B cell (primary cell): ENCODE measurements around the gene SOHLH2.

Source experiments
- CTCF ChIP-seq: fragments of 200-600 bp; IDR thresholded peaks from one replicate; pipeline ENCODE4 v1.8.0; 2022; ENCODE audit warnings: antibody characterized with exemption, mild to moderate bottlenecking
- EZH2 ChIP-seq: IDR thresholded peaks from 2 replicates; pipeline ENCODE4 v1.6.1; 2012; ENCODE audit warnings: borderline replicate concordance, low read depth, mild to moderate bottlenecking, moderate library complexity, low read length; ENCODE audit not compliant: insufficient read depth, poor library complexity, severe bottlenecking

GRCh38 chr13:36146511-36147269 is 67.7 kb downstream of the SOHLH2 start:
- no peak for TF ChIP-seq EZH2
- no peak for TF ChIP-seq CTCF
